ENCODE measurements around the gene C7orf25. TPM values are rescaled to one million over a fixed set of nuclear protein-coding genes. Genes with fewer than 3 reads are reported as not detected.

C7orf25 gene
- total RNA-seq, 6 experiments from 2014 or later: 4.3 to 8.3 (median 6.8) TPM

- Mint-ChIP-seq H3K4me1 (ENCODE audit: low read depth) (peaks cover 37% of the 10 kb centered on the region), H3K27ac (peak overlapping the region; percentile 70), H3K27me3 (ENCODE audit: insufficient read depth) (no peaks in the 10 kb centered on the region), H3K9me3 (no peaks in the 10 kb centered on the region), H3K36me3 (ENCODE audit: low read depth) (no peaks in the 10 kb centered on the region), H3K4me3 (peak overlapping the region; percentile 80)
- DNase-seq: no peak
- TF ChIP-seq CTCF (IDR thresholded peaks at IDR 0.05): no peak
These were observed 34.2 kb upstream of the C7orf25 start for GRCh38 chr7:42945821-42946626.

GRCh38 chr7:42940985-42941847, 29.3 kb upstream of the C7orf25 start:
- peak; percentile 64 for DNase-seq
- H3K4me3 Mint-ChIP-seq: no peak overlapping the region; the same call in 1 of the 2 replicates

GRCh38 chr7:42939457-42940240, 27.8 kb upstream of the C7orf25 start:
- DNase-seq: no peak
- H3K27me3 Mint-ChIP-seq (ENCODE audit: insufficient read depth): no peaks in the 10 kb centered on the region

More at GRCh38 chr7:42940985-42941847, 29.3 kb upstream of the C7orf25 start:
- Mint-ChIP-seq H3K27me3 (ENCODE audit: insufficient read depth) (no peaks in the 10 kb centered on the region), H3K4me1 (ENCODE audit: low read depth) (peaks cover 25% of the 10 kb centered on the region), H3K9me3 (no peaks in the 10 kb centered on the region), H3K27ac (no peak overlapping the region), H3K36me3 (ENCODE audit: low read depth) (peaks cover 4% of the 10 kb centered on the region; the same call in 1 of the 2 replicates)
- TF ChIP-seq CTCF (IDR thresholded peaks at IDR 0.05): peak; percentile 95

GRCh38 chr7:42935861-42936260, 24.0 kb upstream of the C7orf25 start:
- peaks cover 14% of the 10 kb centered on the region for H3K36me3 Mint-ChIP-seq (ENCODE audit: low read depth)
- no peaks in the 10 kb centered on the region for H3K9me3 Mint-ChIP-seq
- H3K4me3 Mint-ChIP-seq: no peak overlapping the region
- H3K4me1 Mint-ChIP-seq (ENCODE audit: low read depth): peaks cover 16% of the 10 kb centered on the region
- H3K27me3 Mint-ChIP-seq (ENCODE audit: insufficient read depth): no peaks in the 10 kb centered on the region; the same call in 1 of the 2 replicates
- no peak for DNase-seq
- TF ChIP-seq CTCF (IDR thresholded peaks at IDR 0.05): no peak
- H3K27ac Mint-ChIP-seq: no peak overlapping the region

More at GRCh38 chr7:42939457-42940240, 27.8 kb upstream of the C7orf25 start:
- no peak for TF ChIP-seq CTCF (IDR thresholded peaks at IDR 0.05)
- H3K4me1 Mint-ChIP-seq (ENCODE audit: low read depth): peaks cover 15% of the 10 kb centered on the region
- no peak overlapping the region for H3K4me3 Mint-ChIP-seq
- H3K36me3 Mint-ChIP-seq (ENCODE audit: low read depth): peaks cover 10% of the 10 kb centered on the region; the same call in 1 of the 2 replicates
- no peaks in the 10 kb centered on the region for H3K9me3 Mint-ChIP-seq
- H3K27ac Mint-ChIP-seq: no peak overlapping the region

- H3K27ac Mint-ChIP-seq: no peak overlapping the region
- no peaks in the 10 kb centered on the region for H3K9me3 Mint-ChIP-seq
- peak overlapping the region; percentile 100 for H3K4me3 Mint-ChIP-seq
- H3K4me1 Mint-ChIP-seq (ENCODE audit: low read depth): peaks cover 31% of the 10 kb centered on the region
- H3K36me3 Mint-ChIP-seq (ENCODE audit: low read depth): peaks cover 14% of the 10 kb centered on the region
- H3K27me3 Mint-ChIP-seq (ENCODE audit: insufficient read depth): no peaks in the 10 kb centered on the region; the same call in 1 of the 2 replicates
- TF ChIP-seq CTCF (IDR thresholded peaks at IDR 0.05): no peak
- DNase-seq: no peak
These were observed 22.4 kb upstream of the C7orf25 start for GRCh38 chr7:42934291-42934690.
